CD4-positive, alpha-beta T cell treated with Interleukin-6 for 4 hours (primary cell): Measurements from ENCODE around the gene ING4.

Source experiments
- DNase-seq: peaks from one replicate; pipeline ENCODE4 v3.0.0-alpha.2; 2020; ENCODE audit warnings: mixed read lengths

ING4 gene

DNA sequence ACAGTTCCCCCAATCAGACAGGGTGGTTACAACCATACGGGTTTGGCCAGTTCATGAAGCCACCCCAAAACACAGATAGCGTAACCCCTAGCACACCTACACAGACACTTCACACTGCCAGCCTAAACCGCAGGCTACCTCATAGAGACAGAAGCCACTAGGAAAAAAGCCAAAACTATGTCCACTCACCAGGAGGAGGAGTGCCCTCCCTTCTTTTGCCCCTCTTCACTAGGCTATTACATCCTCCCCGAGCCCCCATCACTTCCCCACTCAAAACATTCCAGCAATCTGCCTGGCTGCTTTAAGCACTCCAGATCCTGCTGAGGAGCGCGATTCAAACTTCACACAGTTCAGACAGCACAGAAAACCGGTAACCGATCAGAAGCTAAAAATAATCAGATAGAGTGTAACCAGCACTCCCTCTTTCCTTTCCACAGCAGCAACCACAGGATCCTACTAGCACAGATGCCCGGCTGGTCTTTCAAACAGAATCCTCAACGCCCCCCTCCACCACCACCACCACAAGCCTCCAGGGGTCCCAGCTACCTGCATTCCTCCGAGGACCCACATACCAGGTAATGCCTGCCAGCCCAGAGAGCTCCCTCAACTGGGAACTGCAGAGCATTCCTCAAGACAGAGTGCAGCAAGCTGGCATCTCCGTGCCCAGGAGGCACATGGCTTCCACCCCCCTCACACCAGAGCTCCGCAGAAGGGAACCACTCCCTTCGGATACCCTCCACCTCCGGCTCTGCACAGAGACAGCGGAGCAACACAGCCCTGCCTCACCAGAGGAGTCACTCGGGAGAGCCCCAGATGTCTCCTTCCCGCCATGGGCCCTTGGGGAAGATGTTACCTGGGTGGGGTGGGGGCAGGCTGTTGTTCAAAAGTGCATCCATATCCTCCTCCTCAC, 57.2 kb downstream of the ING4 start:
- DNase-seq: peak; percentile 53

- DNase-seq: no peak
These were observed 58.5 kb downstream of the ING4 start for GRCh38 chr12:6604259-6605029.

GRCh38 chr12:6603095-6603567, 59.8 kb downstream of the ING4 start:
- DNase-seq: peak; percentile 71

DNA sequence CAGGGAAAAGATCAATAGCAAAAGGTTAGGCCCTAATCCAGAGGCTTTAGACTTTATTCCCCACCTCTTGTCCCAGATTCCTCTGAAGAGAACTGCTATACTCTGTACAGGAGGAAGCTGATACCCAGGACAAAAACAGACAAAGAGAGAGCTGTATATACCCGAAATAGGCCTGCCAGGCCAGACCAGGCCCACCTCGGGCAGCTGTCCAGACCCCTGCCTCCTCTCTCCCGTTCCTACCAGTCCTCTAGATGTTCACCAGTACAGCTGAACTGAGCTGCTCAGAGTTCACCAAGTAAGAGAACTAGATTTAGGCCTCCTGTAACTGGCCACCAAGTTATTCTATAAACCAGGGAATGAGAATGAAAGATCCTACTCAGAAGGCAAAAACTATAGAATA, 60.4 kb downstream of the ING4 start:
- DNase-seq: no peak
